SHP77 (cell line): ENCODE results near the gene ATP13A3.
A peak's percentile ranks its signal among the peaks of the same experiment; 100 is the strongest.

ENCODE experiments used
- DNase-seq, 2 experiments: peaks; one replicate each; lab custom pipeline; 2025; lab: John Stamatoyannopoulos, UW

Gene ATP13A3

GRCh38 chr3:194475138-194475932, 11.5 kb downstream of the ATP13A3 start:
- DNase-seq = no peak

GRCh38 chr3:194474675-194475074, 12.1 kb downstream of the ATP13A3 start:
- no peak for DNase-seq

- DNase-seq = peak in 1 of 2 experiments; percentile 1
These were observed 14.4 kb downstream of the ATP13A3 start for GRCh38 chr3:194472290-194472920.

GRCh38 chr3:194471863-194472262, 14.9 kb downstream of the ATP13A3 start:
- no peak for DNase-seq

GRCh38 chr3:194470615-194471014, 16.2 kb downstream of the ATP13A3 start:
- DNase-seq = no peak

GRCh38 chr3:194469977-194470376, 16.8 kb downstream of the ATP13A3 start:
- no peak for DNase-seq

GRCh38 chr3:194468086-194468485, 18.7 kb downstream of the ATP13A3 start:
- DNase-seq = no peak

GRCh38 chr3:194466761-194467356, 19.9 kb downstream of the ATP13A3 start:
- DNase-seq = no peak

GRCh38 chr3:194465920-194466570, 20.8 kb downstream of the ATP13A3 start:
- DNase-seq = no peak

GRCh38 chr3:194465246-194465645, 21.6 kb downstream of the ATP13A3 start:
- DNase-seq = no peak

GRCh38 chr3:194464692-194465091, 22.1 kb downstream of the ATP13A3 start:
- DNase-seq = no peak

- DNase-seq = no peak
These were observed 23.9 kb downstream of the ATP13A3 start for GRCh38 chr3:194462936-194463335.

GRCh38 chr3:194460566-194460965, 26.2 kb downstream of the ATP13A3 start:
- no peak for DNase-seq

GRCh38 chr3:194458131-194458530, 28.7 kb downstream of the ATP13A3 start:
- no peak for DNase-seq

- no peak for DNase-seq
These were observed 31.3 kb downstream of the ATP13A3 start for GRCh38 chr3:194455481-194455880.

- DNase-seq = peak; percentile 18 to 51
These were observed 36.5 kb downstream of the ATP13A3 start for GRCh38 chr3:194450341-194450740.

GRCh38 chr3:194449913-194450312, 36.9 kb downstream of the ATP13A3 start:
- DNase-seq = no peak

- no peak for DNase-seq
These were observed 39.1 kb downstream of the ATP13A3 start for GRCh38 chr3:194447657-194448056.

- no peak for DNase-seq
These were observed 39.6 kb downstream of the ATP13A3 start for GRCh38 chr3:194447161-194447560.

GRCh38 chr3:194446754-194447153, 40.0 kb downstream of the ATP13A3 start:
- no peak for DNase-seq

- no peak for DNase-seq
These were observed 40.6 kb downstream of the ATP13A3 start for GRCh38 chr3:194446172-194446571.

GRCh38 chr3:194443901-194444300, 42.9 kb downstream of the ATP13A3 start:
- DNase-seq = no peak

- DNase-seq = no peak
These were observed 46.0 kb downstream of the ATP13A3 start for GRCh38 chr3:194440756-194441155.
